Kidney (tissue), 14 donors: ENCODE data around the gene SAP130. TPM values are rescaled to one million over a fixed set of nuclear protein-coding genes. Genes with fewer than 3 reads are reported as not detected.
"Not testable (repeated sequence)": the region's sequence is repeated elsewhere in the genome, so short reads cannot be mapped to it uniquely, and the experiment has no call there.

ENCODE experiments used
- DNase-seq, 5 donors: peaks; one replicate each; pipeline ENCODE4 v3.0.0-alpha.2; 2013 to 2020
- FAIRE-seq: peaks from 2 replicates; lab custom pipeline; 2012; peaks lifted over from hg19 to GRCh38; lab: Jason Lieb, UNC
- H3K27ac ChIP-seq, 2 donors: one replicate each; pipeline ENCODE4 v1.7.0; 2013; ENCODE audit warnings: low read depth in 2 of 2, low read length in 2 of 2, inconsistent platforms in 1 of 2
- H3K27me3 ChIP-seq: one replicate; pipeline ENCODE4 v1.7.1; 2013; ENCODE audit warnings: low read length, inconsistent platforms; ENCODE audit not compliant: control insufficient read depth, insufficient read depth
- H3K36me3 ChIP-seq, 3 donors: one replicate each; pipeline versions ENCODE4 v1.7.0 to v1.7.1; 2013; ENCODE audit warnings: low read length in 3 of 3, control low read depth in 1 of 3, inconsistent platforms in 1 of 3; ENCODE audit not compliant: insufficient read depth in 3 of 3, control insufficient read depth in 2 of 3
- H3K4me1 ChIP-seq, 3 donors: one replicate each; pipeline versions ENCODE4 v1.7.0 to v1.7.1; 2013; ENCODE audit warnings: low read length in 3 of 3, inconsistent platforms in 1 of 3, low read depth in 1 of 3; ENCODE audit not compliant: control insufficient read depth in 2 of 3, insufficient read depth in 2 of 3
- H3K4me3 ChIP-seq, 3 donors: one replicate each; pipeline versions ENCODE4 v1.7.0 to v1.8.1; 2013; ENCODE audit warnings: low read length in 3 of 3, control low read depth in 1 of 3, inconsistent platforms in 1 of 3
- H3K9ac ChIP-seq, 3 donors: one replicate each; pipeline versions ENCODE4 v1.7.0 to v1.7.1; 2013; ENCODE audit warnings: low read length in 3 of 3, control low read depth in 1 of 3, inconsistent platforms in 1 of 3
- H3K9me3 ChIP-seq, 3 donors: one replicate each; pipeline versions ENCODE4 v1.7.0 to v1.7.1; 2013; ENCODE audit warnings: low read length in 3 of 3, control low read depth in 1 of 3, inconsistent platforms in 1 of 3; ENCODE audit not compliant: control insufficient read depth in 2 of 3, insufficient read depth in 1 of 3
- CTCF ChIP-seq: IDR thresholded peaks from 3 replicates; pipeline ENCODE4 v1.5.1; 2012; ENCODE audit warnings: mild to moderate bottlenecking, moderate library complexity, borderline replicate concordance; ENCODE audit not compliant: insufficient read depth; ENCODE audit errors: extremely low read depth
- intact Hi-C: fragments of 100-400 bp; cut with DNase I; formaldehyde crosslinking; loops from one replicate; pipeline ENCODE4 v1.11.1; 2022
- polyA plus RNA-seq: library from polyadenylated mRNA; stranded (reverse); fragments of 350-450 nt; fragmentation: Illumina TruSeq; extraction: RNeasy Lipid Tissue Mini Kit (QIAGEN cat#74804); gene quantifications from one replicate; pipeline ENCODE4 v1.2.3, GENCODE V29; 2014; ENCODE audit warnings: low read depth, low replicate concordance; ENCODE audit not compliant: insufficient read depth
- total RNA-seq: library from RNA; stranded (reverse); fragmentation: NEBNext Ultra II Directional; extraction: Animal tissue kit (Norgen Biotek cat#: 25700); gene quantifications from one replicate; pipeline ENCODE4 v1.2.1, GENCODE V29; 2021
- donor health status: control.
- donor health status: control.
- donor health status: control.
- donor health status: control.
- donor health status: control.
- donor health status: DM: yes; HTN: yes; CAD: no.
- donor health status: Normal renal cell carcinoma (clear cell type).

Gene SAP130
- total and polyA plus RNA-seq, 2 donors from 2014 or later: 6.2 to 17.5 TPM

- no peak for TF ChIP-seq CTCF
- DNase-seq (no peak), FAIRE-seq (no peak)
- H3K9me3 ChIP-seq: no peaks in the 10 kb centered on the region
- no peak overlapping the region for H3K4me3 ChIP-seq
- H3K36me3 ChIP-seq: no peaks in the 10 kb centered on the region
- no peak overlapping the region for H3K9ac ChIP-seq
- H3K4me1 ChIP-seq: no peaks in the 10 kb centered on the region
- no peak overlapping the region for H3K27ac ChIP-seq
- no peaks in the 10 kb centered on the region for H3K27me3 ChIP-seq
- intact Hi-C loops: no loop called here
Observed at GRCh38 chr2:127913808-127914457, 113.9 kb downstream of the SAP130 start.

GRCh38 chr2:127911737-127912136, 116.1 kb downstream of the SAP130 start:
- no peak for TF ChIP-seq CTCF
- Histone ChIP-seq H3K27me3 (no peaks in the 10 kb centered on the region), H3K27ac (no peak overlapping the region), H3K4me1 (no peaks in the 10 kb centered on the region), H3K4me3 (no peak overlapping the region), H3K9ac (no peak overlapping the region), H3K9me3 (no peaks in the 10 kb centered on the region), H3K36me3 (no peaks in the 10 kb centered on the region)
- DNase-seq (no peak), FAIRE-seq (no peak)
- intact Hi-C loops: no loop called here

GRCh38 chr2:127910415-127910814, 117.4 kb downstream of the SAP130 start:
- Histone ChIP-seq H3K36me3 (no peaks in the 10 kb centered on the region), H3K9ac (no peak overlapping the region), H3K4me3 (no peak overlapping the region), H3K27me3 (no peaks in the 10 kb centered on the region), H3K27ac (no peak overlapping the region), H3K9me3 (no peaks in the 10 kb centered on the region), H3K4me1 (no peaks in the 10 kb centered on the region)
- intact Hi-C loops: no loop called here
- TF ChIP-seq CTCF: no peak
- FAIRE-seq (no peak), DNase-seq (no peak)

- no peak overlapping the region for H3K27ac ChIP-seq
- no peak overlapping the region for H3K4me3 ChIP-seq
- H3K9me3 ChIP-seq: no peaks in the 10 kb centered on the region
- TF ChIP-seq CTCF: no peak
- no peak overlapping the region for H3K9ac ChIP-seq
- no peaks in the 10 kb centered on the region for H3K4me1 ChIP-seq
- FAIRE-seq (no peak), DNase-seq (no peak)
- intact Hi-C loops: no loop called here
- no peaks in the 10 kb centered on the region for H3K36me3 ChIP-seq
- H3K27me3 ChIP-seq: no peaks in the 10 kb centered on the region
Observed at GRCh38 chr2:127909019-127909418, 118.8 kb downstream of the SAP130 start.

GRCh38 chr2:127907733-127908400, 120.0 kb downstream of the SAP130 start:
- H3K9ac ChIP-seq, H3K27ac ChIP-seq, DNase-seq, H3K36me3 ChIP-seq, H3K9me3 ChIP-seq, H3K27me3 ChIP-seq, H3K4me3 ChIP-seq, FAIRE-seq, intact Hi-C loops, H3K4me1 ChIP-seq: not testable (repeated sequence)
